GM18868 (cell line): ENCODE results near the gene SFI1.

Experiments
- ATAC-seq: cut with Tn5 transposase; IDR thresholded peaks from one replicate; pipeline ENCODE4 v1.9.1; 2021; ENCODE audit warnings: mild to moderate bottlenecking, moderate library complexity; ENCODE audit not compliant: unreplicated experiment

SFI1 gene

GRCh38 chr22:31661851-31662667 is 165.7 kb downstream of the SFI1 start, which contains the start of gene PISD:
Gene PISD (minus strand): TSS chr22:31662215. CDS start chr22:31662208, 7 bp downstream.
- ATAC-seq = peak; percentile 81

- no peak for ATAC-seq
These were observed 166.3 kb downstream of the SFI1 start for GRCh38 chr22:31662668-31663037.
